ENCODE measurements around the gene ZGPAT.

DNA sequence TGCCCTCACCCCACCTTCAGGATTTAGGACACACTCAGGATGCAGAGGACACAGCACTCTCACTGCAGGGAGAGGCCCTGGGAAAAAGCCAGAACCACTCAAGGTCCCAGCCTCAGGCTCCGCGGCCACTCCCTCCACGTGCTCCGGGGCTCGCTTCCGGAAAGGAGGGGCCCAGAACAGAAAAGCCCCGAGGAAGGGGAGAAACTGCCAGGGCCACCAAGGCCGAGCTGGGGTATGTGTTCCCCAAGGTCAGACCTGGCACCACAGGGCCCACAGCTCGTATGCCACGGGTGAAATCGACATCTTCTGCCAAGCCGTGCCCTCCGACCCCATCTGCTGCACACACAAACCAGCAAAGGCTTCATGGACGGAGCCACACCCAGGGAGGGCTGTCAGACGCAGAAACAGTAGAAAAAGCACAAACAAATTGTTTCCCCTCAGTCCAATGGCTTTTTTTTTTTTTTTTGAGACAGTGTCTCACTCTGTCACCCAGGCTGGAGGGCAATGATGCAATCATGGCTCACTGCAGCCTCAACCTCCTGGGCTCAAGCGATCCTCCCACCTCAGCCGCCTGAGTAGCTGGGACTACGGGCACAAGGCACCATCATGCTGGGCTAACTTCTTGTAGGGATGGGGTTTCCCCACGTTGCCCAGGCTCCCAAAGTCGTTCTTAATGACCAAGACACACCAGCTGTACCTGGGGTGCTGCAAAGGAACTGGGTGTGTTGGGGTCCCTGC lies 65.1 kb downstream of the ZGPAT start:
- TF ChIP-seq, protein P1, sequence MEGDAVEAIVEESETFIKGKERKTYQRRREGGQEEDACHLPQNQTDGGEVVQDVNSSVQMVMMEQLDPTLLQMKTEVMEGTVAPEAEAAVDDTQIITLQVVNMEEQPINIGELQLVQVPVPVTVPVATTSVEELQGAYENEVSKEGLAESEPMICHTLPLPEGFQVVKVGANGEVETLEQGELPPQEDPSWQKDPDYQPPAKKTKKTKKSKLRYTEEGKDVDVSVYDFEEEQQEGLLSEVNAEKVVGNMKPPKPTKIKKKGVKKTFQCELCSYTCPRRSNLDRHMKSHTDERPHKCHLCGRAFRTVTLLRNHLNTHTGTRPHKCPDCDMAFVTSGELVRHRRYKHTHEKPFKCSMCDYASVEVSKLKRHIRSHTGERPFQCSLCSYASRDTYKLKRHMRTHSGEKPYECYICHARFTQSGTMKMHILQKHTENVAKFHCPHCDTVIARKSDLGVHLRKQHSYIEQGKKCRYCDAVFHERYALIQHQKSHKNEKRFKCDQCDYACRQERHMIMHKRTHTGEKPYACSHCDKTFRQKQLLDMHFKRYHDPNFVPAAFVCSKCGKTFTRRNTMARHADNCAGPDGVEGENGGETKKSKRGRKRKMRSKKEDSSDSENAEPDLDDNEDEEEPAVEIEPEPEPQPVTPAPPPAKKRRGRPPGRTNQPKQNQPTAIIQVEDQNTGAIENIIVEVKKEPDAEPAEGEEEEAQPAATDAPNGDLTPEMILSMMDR (IDR thresholded peaks at IDR 0.05; ENCODE audit: low read depth, low read length, poor library complexity, severe bottlenecking) = no peak
- no peak for TF ChIP-seq EZH2phosphoT487 (IDR thresholded peaks at IDR 0.05; ENCODE audit: borderline replicate concordance, low read length)

Data from DOHH2 (cell line).